Prostate gland (tissue), 2 donors: Measurements from ENCODE around the gene RPTOR. TPM values are rescaled to one million over a fixed set of nuclear protein-coding genes. Genes with fewer than 3 reads are reported as not detected.
A peak's percentile ranks its signal among the peaks of the same experiment; 100 is the strongest.

Experiments
- DNase-seq: peaks from one replicate; pipeline ENCODE4 v3.0.0-alpha.2; 2019; ENCODE audit warnings: low spot score
- H3K27ac ChIP-seq, 2 donors: fragments of 200-600 bp; sonication (generic); 2 replicates each; pipeline ENCODE4 v1.5.1; 2017 to 2019
- H3K27me3 ChIP-seq: fragments of 200-600 bp; sonication (generic); replicated peaks from 2 replicates; pipeline ENCODE4 v1.5.1; 2019; ENCODE audit not compliant: insufficient read depth
- H3K36me3 ChIP-seq, 2 donors: fragments of 200-600 bp; sonication (generic); 1 replicate in 1 of 2; 2 replicates in 1 of 2; pipeline versions ENCODE4 v1.5.1 to v1.8.1; 2017 to 2019
- H3K4me1 ChIP-seq: fragments of 200-600 bp; sonication (generic); replicated peaks from 2 replicates; pipeline ENCODE4 v1.5.1; 2019
- H3K4me3 ChIP-seq, 2 donors: fragments of 200-600 bp; sonication (generic); 2 replicates each; pipeline ENCODE4 v1.5.1; 2017 to 2019
- H3K9me3 ChIP-seq: fragments of 200-600 bp; sonication (generic); 2 replicates; pipeline ENCODE4 v1.5.1; 2017
- CTCF ChIP-seq, 4 experiments: fragments of 200-600 bp in 2 of 4; fragments of 450-650 bp in 2 of 4; sonication (generic) in 2 of 4; IDR thresholded peaks; 1 replicate in 3 of 4; 2 replicates in 1 of 4; pipeline ENCODE4 v1.5.1; 2016 to 2019; ENCODE audit warnings: antibody characterized with exemption in 4 of 4, mild to moderate bottlenecking in 2 of 4, moderate library complexity in 2 of 4
- POLR2A ChIP-seq: fragments of 450-650 bp; IDR thresholded peaks from one replicate; pipeline ENCODE4 v1.6.1; 2016; ENCODE audit warnings: antibody characterized with exemption, mild to moderate bottlenecking
- POLR2AphosphoS5 ChIP-seq: sonication (generic); formaldehyde crosslinking; IDR thresholded peaks from one replicate; pipeline ENCODE4 v1.6.1; 2017; ENCODE audit warnings: antibody characterized with exemption
- WGBS: methylation state at CpG from one replicate; pipeline ENCODE4 v1.1.5; 2018; 5-methylcytosine and 5-hydroxymethylcytosine counted together
- intact Hi-C: fragments of 100-400 bp; cut with DNase I; formaldehyde crosslinking; loops from one replicate; pipeline ENCODE4 v1.14.2; 2022
- total RNA-seq, 2 donors: library from RNA; depleted of rRNA; stranded (reverse); fragments of >200 nt; gene quantifications; one replicate each; pipeline ENCODE4 v1.1.0, GENCODE V29; 2016

RPTOR gene
- total RNA-seq, 2 donors from 2014 or later = 30.3 to 62.5 TPM

DNA sequence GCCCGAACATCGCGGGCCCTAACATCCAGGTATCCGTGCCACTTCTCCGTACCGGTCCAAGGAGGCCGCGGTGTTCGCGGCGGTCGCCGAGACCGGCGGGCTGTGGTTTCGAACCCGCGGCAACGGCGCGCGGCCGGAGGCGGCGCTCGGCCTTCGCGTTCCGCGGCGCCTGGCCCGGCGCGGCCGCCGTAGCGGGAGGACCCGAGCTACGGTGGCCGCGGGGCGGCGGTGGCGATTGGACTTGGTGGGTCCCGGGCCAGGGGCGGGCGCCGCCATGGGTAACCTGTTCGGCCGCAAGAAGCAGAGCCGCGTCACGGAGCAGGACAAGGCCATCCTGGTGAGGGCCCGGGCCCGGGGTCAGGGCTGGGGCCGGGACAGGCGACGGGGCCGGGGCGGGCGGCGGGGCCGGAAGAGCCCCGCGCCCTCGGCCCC is 447.0 kb downstream of the RPTOR start, which contains the start of gene CHMP6:
CHMP6 (plus strand) TSS at position 197 of the 432 bp plus-strand sequence; CDS start at position 275, 78 bp downstream.
- Histone ChIP-seq H3K27me3 (no peaks in the 10 kb centered on the region), H3K4me1 (peaks cover 12% of the 10 kb centered on the region), H3K36me3 (peaks cover 5 to 7% of the 10 kb centered on the region in 2 donors), H3K4me3 (peak within 1 kb of the TSS; percentile 96 to 100), H3K27ac (peak within 1 kb of the TSS; percentile 45 to 69), H3K9me3 (no peaks in the 10 kb centered on the region)
- intact Hi-C loops = loop anchor here (2.0 to 10.0 kb wide), 2 partner anchors 105 to 253 kb away; no protein-coding TSS in a partner anchor
- peak; percentile 61 for DNase-seq
- TF ChIP-seq POLR2A (no peak), POLR2AphosphoS5 (peak; percentile 3), CTCF (IDR thresholded peaks at IDR 0.05) (peak; percentile 14 to 77 (median 50))
- under 1% methylated on average over 30 of the region's 66 CpGs for WGBS

GRCh38 chr17:80992077-80992947 is 447.7 kb downstream of the RPTOR start:
- intact Hi-C loops = loop anchor here (10.0 kb wide), 1 partner anchor 252 kb away; no protein-coding TSS in a partner anchor
- Histone ChIP-seq H3K36me3 (peaks cover 8 to 11% of the 10 kb centered on the region in 2 donors), H3K4me3 (peak overlapping the region; percentile 96 to 100), H3K9me3 (no peaks in the 10 kb centered on the region), H3K27me3 (no peaks in the 10 kb centered on the region), H3K27ac (peak overlapping the region; percentile 45 to 69), H3K4me1 (peaks cover 12% of the 10 kb centered on the region)
- DNase-seq = no peak
- WGBS = 7% methylated on average over 31 of the region's 90 CpGs
- TF ChIP-seq POLR2AphosphoS5 (no peak), POLR2A (no peak), CTCF (IDR thresholded peaks at IDR 0.05) (no peak)

DNA sequence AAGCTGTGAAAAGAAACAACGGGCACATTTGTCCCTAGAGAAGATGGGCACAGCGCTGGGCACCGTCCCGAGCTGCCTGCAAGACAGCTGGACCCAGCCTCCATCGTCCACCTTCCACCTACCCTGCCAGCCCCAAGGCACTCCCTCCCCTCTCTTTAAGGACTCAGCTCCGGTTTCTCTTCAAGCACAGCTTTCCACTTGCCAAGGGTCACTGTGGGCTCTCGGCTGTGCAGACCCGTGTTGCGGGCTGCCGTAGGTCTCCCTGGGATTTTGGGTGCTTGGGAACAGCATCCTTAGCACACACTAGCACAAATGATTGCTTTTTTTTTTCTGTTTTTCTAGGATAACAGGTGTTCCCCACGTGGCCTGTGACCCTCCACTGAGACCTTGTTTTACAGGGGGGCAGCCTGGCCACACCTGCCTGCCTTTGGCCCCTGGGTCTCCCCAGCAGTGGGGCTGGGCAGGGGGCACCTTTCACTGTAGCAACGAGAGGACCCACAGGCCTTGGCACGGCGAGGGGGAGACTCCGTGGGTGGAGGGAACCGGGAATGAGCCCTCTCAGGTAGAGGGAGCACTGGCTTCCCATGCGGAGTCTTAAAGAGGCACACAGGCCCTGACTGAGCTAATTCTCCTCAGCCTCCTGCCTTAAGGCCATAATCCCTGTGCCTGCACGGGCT is 448.4 kb downstream of the RPTOR start:
- intact Hi-C loops = loop anchor here (10.0 kb wide), 1 partner anchor 252 kb away; no protein-coding TSS in a partner anchor
- H3K27me3 ChIP-seq = no peaks in the 10 kb centered on the region
- peaks cover 12% of the 10 kb centered on the region for H3K4me1 ChIP-seq
- no peaks in the 10 kb centered on the region for H3K9me3 ChIP-seq
- 45% methylated on average over 18 of the region's 18 CpGs for WGBS
- H3K4me3 ChIP-seq = peak overlapping the region in 1 of 2 donors; percentile 100
- H3K36me3 ChIP-seq = peaks cover 8 to 18% of the 10 kb centered on the region in 2 donors
- no peak for DNase-seq
- no peak for TF ChIP-seq POLR2AphosphoS5
- no peak for TF ChIP-seq CTCF (IDR thresholded peaks at IDR 0.05)
- TF ChIP-seq POLR2A = no peak
- no peak overlapping the region for H3K27ac ChIP-seq

DNA sequence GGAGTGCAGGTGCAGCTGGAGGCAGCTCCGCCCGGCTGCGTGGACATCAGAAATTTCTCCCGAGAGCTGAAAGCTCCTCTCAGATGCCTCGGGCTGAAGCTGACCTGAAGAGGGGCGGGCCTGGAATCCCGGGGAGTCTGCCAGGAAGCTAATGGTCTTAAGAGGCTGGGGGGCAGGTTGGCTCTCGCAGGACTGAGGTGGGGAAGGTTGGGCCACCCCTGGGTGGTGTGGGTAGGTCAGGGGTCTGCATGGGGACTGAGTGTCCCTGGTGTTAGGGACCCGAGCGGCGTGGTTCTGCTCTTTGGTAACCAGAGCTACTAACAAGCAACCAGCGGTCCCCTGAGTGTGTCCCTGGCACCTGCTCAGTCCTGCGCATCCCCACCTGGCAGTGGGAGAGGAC is 450.5 kb downstream of the RPTOR start:
- intact Hi-C loops = loop anchor here (10.0 kb wide), 1 partner anchor 250 kb away; no protein-coding TSS in a partner anchor
- H3K36me3 ChIP-seq = peaks cover 8 to 31% of the 10 kb centered on the region in 2 donors
- DNase-seq = no peak

More for the DNA sequence above, 450.5 kb downstream of the RPTOR start:
- Histone ChIP-seq H3K4me3 (no peak overlapping the region), H3K27me3 (no peaks in the 10 kb centered on the region), H3K9me3 (no peaks in the 10 kb centered on the region), H3K27ac (no peak overlapping the region), H3K4me1 (peaks cover 10% of the 10 kb centered on the region)
- TF ChIP-seq CTCF (IDR thresholded peaks at IDR 0.05) (no peak), POLR2A (no peak)
- 93% methylated on average over 13 of the region's 13 CpGs for WGBS
